GM23248 (cell line): ENCODE measurements around the gene BBLN.

Experiments used
- EZH2 ChIP-seq: fragments of 200-600 bp; sonication (generic); IDR thresholded peaks from 2 replicates; pipeline ENCODE4 v1.6.1; 2018; ENCODE audit warnings: antibody characterized with exemption, mild to moderate bottlenecking; ENCODE audit not compliant: insufficient read depth, poor library complexity, severe bottlenecking
- EZH2phosphoT487 ChIP-seq: fragments of 200-600 bp; sonication (generic); IDR thresholded peaks from 2 replicates; pipeline ENCODE4 v1.6.1; 2018; ENCODE audit warnings: antibody characterized with exemption, moderate library complexity, mild to moderate bottlenecking, low read depth; ENCODE audit not compliant: insufficient read depth

DNA sequence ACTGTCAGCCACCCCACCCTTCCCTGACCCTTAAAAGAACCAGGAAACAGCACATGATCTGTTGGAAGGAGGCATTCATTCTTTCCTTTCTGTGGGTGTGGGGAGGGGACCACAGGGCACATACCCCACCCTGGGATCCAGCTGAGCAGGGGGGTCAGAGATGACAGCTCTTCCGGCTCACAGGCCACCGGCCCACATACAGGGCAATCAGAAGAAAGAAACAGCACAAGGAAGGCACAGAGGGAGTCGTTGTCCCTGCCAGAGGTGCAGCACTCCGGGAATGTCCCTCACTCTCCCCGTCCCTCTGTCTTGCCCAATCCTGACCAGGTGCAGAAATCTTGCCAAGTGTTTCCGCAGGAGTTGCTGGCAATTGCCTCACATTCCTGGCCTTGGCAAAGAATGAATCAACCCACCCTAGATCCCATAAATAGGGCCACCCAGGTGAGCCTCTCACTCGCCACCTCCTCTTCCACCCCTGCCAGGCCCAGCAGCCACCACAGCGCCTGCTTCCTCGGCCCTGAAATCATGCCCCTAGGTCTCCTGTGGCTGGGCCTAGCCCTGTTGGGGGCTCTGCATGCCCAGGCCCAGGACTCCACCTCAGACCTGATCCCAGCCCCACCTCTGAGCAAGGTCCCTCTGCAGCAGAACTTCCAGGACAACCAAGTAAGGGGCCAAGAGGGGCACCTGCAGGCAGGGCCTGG lies 10.9 kb upstream of the BBLN start, which contains the start of gene LCN2:
- TF ChIP-seq EZH2phosphoT487 (no peak), EZH2 (no peak)
